ENCODE results near the gene NPLOC4. TPM values are rescaled to one million over a fixed set of nuclear protein-coding genes. Genes with fewer than 3 reads are reported as not detected.

Gene NPLOC4
- total and polyA plus RNA-seq, 2 of the 13 experiments (the other 11 are each of a cell fraction or from before 2014, with no cell fraction given): 57.0 to 97.0 TPM

DNA sequence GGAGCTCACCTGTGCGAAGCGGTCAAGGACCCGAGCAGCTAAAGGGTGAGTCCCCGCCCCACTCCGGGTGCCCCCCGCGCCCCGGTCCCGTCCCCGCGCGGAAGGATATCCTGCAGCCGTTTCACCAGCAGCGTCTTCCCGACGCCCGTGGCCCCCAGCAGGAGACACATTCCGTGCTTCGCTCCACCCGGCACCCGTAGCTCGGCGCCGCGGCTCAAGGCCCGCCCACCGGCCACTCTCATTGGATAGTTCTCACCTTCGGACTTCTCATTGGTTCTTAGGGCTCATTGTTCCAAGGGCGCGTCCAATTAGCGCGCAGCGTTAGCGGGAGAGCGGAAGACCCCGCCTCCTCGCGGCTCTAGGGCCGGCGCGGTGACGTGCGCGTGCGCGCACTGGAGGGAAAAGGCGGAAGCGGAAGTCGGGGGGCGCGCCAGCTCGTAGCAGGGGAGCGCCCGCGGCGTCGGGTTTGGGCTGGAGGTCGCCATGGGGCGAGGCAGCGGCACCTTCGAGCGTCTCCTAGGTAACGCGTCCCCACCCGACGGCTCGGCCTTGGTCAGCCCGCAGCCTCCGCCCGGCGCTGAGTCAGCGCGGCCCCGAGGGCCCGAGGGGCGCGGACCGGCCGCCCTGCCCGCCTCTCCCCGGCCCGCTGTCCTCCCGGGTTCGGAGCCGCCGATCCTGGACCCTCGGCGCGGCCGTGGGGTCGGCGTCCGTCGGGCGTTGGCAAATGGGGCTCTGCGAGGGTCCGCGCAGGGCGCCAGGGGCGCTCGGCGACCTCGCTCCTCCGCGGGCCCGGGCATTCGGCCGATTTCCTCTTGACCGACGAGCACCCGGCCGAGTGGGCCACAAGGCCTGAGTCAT, 46.9 kb upstream of the NPLOC4 start, which contains the start of the genes ARL16 and HGS (continued):
- TF ChIP-seq TBX3 (IDR thresholded peaks at IDR 0.05; ENCODE audit: borderline replicate concordance) (peak; percentile 55; the same call in 1 of the 2 replicates), ZNF543 (CRISPR knock-in tag; IDR thresholded peaks at IDR 0.05) (peak; percentile 33; the same call in 1 of the 2 replicates), KMT2A (CRISPR knock-in tag; IDR thresholded peaks at IDR 0.05) (peak; percentile 82; the same call in 1 of the 2 replicates), PHF21A (CRISPR knock-in tag; IDR thresholded peaks at IDR 0.05) (peak; percentile 42; the same call in 1 of the 2 replicates), KLF9 (CRISPR knock-in tag; IDR thresholded peaks at IDR 0.05; ENCODE audit: low read depth) (peak; percentile 84; the same call in 1 of the 2 replicates), GATAD2A (CRISPR knock-in tag; IDR thresholded peaks at IDR 0.05) (peak; percentile 67), NFKBIZ (CRISPR knock-in tag; IDR thresholded peaks at IDR 0.05) (peak; percentile 43; the same call in 1 of the 2 replicates), ZNF598 (CRISPR knock-in tag; IDR thresholded peaks at IDR 0.05; ENCODE audit: borderline replicate concordance) (0 out of 2 replicates have a peak, but pooled peaks have one; percentile 19), PHB2 (IDR thresholded peaks at IDR 0.05; ENCODE audit: partially characterized antibody) (no peak)
- TF ChIP-seq, protein P1, sequence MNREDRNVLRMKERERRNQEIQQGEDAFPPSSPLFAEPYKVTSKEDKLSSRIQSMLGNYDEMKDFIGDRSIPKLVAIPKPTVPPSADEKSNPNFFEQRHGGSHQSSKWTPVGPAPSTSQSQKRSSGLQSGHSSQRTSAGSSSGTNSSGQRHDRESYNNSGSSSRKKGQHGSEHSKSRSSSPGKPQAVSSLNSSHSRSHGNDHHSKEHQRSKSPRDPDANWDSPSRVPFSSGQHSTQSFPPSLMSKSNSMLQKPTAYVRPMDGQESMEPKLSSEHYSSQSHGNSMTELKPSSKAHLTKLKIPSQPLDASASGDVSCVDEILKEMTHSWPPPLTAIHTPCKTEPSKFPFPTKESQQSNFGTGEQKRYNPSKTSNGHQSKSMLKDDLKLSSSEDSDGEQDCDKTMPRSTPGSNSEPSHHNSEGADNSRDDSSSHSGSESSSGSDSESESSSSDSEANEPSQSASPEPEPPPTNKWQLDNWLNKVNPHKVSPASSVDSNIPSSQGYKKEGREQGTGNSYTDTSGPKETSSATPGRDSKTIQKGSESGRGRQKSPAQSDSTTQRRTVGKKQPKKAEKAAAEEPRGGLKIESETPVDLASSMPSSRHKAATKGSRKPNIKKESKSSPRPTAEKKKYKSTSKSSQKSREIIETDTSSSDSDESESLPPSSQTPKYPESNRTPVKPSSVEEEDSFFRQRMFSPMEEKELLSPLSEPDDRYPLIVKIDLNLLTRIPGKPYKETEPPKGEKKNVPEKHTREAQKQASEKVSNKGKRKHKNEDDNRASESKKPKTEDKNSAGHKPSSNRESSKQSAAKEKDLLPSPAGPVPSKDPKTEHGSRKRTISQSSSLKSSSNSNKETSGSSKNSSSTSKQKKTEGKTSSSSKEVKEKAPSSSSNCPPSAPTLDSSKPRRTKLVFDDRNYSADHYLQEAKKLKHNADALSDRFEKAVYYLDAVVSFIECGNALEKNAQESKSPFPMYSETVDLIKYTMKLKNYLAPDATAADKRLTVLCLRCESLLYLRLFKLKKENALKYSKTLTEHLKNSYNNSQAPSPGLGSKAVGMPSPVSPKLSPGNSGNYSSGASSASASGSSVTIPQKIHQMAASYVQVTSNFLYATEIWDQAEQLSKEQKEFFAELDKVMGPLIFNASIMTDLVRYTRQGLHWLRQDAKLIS (CRISPR knock-in tag; IDR thresholded peaks at IDR 0.05): no peak
- TF ChIP-seq, protein P2, sequence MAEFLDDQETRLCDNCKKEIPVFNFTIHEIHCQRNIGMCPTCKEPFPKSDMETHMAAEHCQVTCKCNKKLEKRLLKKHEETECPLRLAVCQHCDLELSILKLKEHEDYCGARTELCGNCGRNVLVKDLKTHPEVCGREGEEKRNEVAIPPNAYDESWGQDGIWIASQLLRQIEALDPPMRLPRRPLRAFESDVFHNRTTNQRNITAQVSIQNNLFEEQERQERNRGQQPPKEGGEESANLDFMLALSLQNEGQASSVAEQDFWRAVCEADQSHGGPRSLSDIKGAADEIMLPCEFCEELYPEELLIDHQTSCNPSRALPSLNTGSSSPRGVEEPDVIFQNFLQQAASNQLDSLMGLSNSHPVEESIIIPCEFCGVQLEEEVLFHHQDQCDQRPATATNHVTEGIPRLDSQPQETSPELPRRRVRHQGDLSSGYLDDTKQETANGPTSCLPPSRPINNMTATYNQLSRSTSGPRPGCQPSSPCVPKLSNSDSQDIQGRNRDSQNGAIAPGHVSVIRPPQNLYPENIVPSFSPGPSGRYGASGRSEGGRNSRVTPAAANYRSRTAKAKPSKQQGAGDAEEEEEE (CRISPR knock-in tag; IDR thresholded peaks at IDR 0.05; ENCODE audit: borderline replicate concordance): no peak
- TF ChIP-seq, protein P3, sequence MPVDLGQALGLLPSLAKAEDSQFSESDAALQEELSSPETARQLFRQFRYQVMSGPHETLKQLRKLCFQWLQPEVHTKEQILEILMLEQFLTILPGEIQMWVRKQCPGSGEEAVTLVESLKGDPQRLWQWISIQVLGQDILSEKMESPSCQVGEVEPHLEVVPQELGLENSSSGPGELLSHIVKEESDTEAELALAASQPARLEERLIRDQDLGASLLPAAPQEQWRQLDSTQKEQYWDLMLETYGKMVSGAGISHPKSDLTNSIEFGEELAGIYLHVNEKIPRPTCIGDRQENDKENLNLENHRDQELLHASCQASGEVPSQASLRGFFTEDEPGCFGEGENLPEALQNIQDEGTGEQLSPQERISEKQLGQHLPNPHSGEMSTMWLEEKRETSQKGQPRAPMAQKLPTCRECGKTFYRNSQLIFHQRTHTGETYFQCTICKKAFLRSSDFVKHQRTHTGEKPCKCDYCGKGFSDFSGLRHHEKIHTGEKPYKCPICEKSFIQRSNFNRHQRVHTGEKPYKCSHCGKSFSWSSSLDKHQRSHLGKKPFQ (CRISPR knock-in tag; IDR thresholded peaks at IDR 0.05; ENCODE audit: insufficient replicate concordance): no peak
- TF ChIP-seq, protein P4, sequence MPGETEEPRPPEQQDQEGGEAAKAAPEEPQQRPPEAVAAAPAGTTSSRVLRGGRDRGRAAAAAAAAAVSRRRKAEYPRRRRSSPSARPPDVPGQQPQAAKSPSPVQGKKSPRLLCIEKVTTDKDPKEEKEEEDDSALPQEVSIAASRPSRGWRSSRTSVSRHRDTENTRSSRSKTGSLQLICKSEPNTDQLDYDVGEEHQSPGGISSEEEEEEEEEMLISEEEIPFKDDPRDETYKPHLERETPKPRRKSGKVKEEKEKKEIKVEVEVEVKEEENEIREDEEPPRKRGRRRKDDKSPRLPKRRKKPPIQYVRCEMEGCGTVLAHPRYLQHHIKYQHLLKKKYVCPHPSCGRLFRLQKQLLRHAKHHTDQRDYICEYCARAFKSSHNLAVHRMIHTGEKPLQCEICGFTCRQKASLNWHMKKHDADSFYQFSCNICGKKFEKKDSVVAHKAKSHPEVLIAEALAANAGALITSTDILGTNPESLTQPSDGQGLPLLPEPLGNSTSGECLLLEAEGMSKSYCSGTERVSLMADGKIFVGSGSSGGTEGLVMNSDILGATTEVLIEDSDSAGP (CRISPR knock-in tag; IDR thresholded peaks at IDR 0.05; ENCODE audit: borderline replicate concordance): peak; percentile 86; the same call in 1 of the 2 replicates

Measured in HepG2 (cell line).